Endothelial cell of umbilical vein (primary cell): ENCODE measurements around the gene SRP14. TPM values are rescaled to one million over a fixed set of nuclear protein-coding genes. Genes with fewer than 3 reads are reported as not detected.

Source experiments
- BruUV-seq: library from RNA; stranded (reverse); fragments of 400-500 nt; replicated peaks from 2 replicates; lab custom pipeline; 2021; lab: Mats Ljungman, UMichigan
- CTCF ChIA-PET: fragments of 300-600, 350-600 bp; sonication (Branson Sonifier 250); formaldehyde crosslinking; loops from one replicate; lab custom pipeline; 2021; ENCODE audit warnings: antibody characterized with exemption, inconsistent platforms; lab: Charles Lee
- POLR2A ChIA-PET: fragments of 300-600, 350-600 bp; sonication (Branson Sonifier 250); formaldehyde crosslinking; loops from one replicate; lab custom pipeline; 2021; ENCODE audit warnings: antibody characterized with exemption, inconsistent platforms; lab: Charles Lee
- DNase-seq: peaks from one replicate; pipeline ENCODE4 v3.0.0-alpha.2; 2011; ENCODE audit warnings: low read depth, low spot score
- FAIRE-seq: peaks from 2 replicates; lab custom pipeline; 2011; peaks lifted over from hg19 to GRCh38; lab: Jason Lieb, UNC
- H2AFZ ChIP-seq: 2 replicates; pipeline ENCODE4 v1.6.0; 2012; ENCODE audit warnings: low read depth, low read length, control low read depth, inconsistent platforms
- H3K27ac ChIP-seq: 2 replicates; pipeline ENCODE4 v1.5.1; 2011; ENCODE audit warnings: low read depth, mild to moderate bottlenecking, control low read depth, low read length, moderate library complexity; ENCODE audit not compliant: insufficient read depth
- H3K27me3 ChIP-seq, 2 experiments: 2 replicates each; pipeline versions ENCODE4 v1.6.0 to v1.6.1; 2011; ENCODE audit warnings: low read length in 2 of 2, mixed read lengths in 1 of 2; ENCODE audit not compliant: control insufficient read depth in 2 of 2, insufficient read depth in 2 of 2
- H3K36me3 ChIP-seq, 2 experiments: 2 replicates in 1 of 2; 3 replicates in 1 of 2; pipeline ENCODE4 v1.5.1; 2011; ENCODE audit warnings: low read length in 2 of 2, mild to moderate bottlenecking in 1 of 2, moderate library complexity in 1 of 2; ENCODE audit not compliant: control insufficient read depth in 2 of 2, insufficient read depth in 2 of 2; ENCODE audit errors: extremely low read depth in 1 of 2
- H3K4me1 ChIP-seq: 3 replicates; pipeline ENCODE4 v1.5.1; 2011; ENCODE audit warnings: mild to moderate bottlenecking, low read length; ENCODE audit not compliant: control insufficient read depth, insufficient read depth; ENCODE audit errors: extremely low read depth
- H3K4me2 ChIP-seq: 2 replicates; pipeline ENCODE4 v1.6.1; 2011; ENCODE audit warnings: low read length, control low read depth, mixed read lengths; ENCODE audit not compliant: insufficient read depth
- H3K4me3 ChIP-seq, 3 experiments: fragments of 200-600 bp in 1 of 3; sonication (generic), shearing (Covaris generic) in 1 of 3; replicated peaks in 1 of 3; 2 replicates each; pipeline ENCODE4 v1.5.1; 2011 to 2016; ENCODE audit warnings: control low read depth in 3 of 3, low read length in 3 of 3, mild to moderate bottlenecking in 2 of 3, inconsistent platforms in 1 of 3, low read depth in 1 of 3, moderate library complexity in 1 of 3; ENCODE audit not compliant: insufficient read depth in 1 of 3
- H3K79me2 ChIP-seq: 2 replicates; pipeline ENCODE4 v1.6.0; 2012; ENCODE audit warnings: low read length, inconsistent platforms; ENCODE audit not compliant: control insufficient read depth, insufficient read depth
- H3K9ac ChIP-seq: replicated peaks from 2 replicates; pipeline ENCODE3; 2011; ENCODE audit warnings: low read length, control low read depth; ENCODE audit not compliant: insufficient read depth; ENCODE audit errors: extremely low read depth
- H3K9me1 ChIP-seq: replicated peaks from 3 replicates; pipeline ENCODE4 v1.6.0; 2011; ENCODE audit warnings: mild to moderate bottlenecking, low read length; ENCODE audit not compliant: control insufficient read depth, insufficient read depth; ENCODE audit errors: extremely low read depth
- H3K9me3 ChIP-seq: replicated peaks from 2 replicates; pipeline ENCODE4 v1.5.1; 2012; ENCODE audit warnings: low read length, inconsistent platforms; ENCODE audit not compliant: control insufficient read depth, insufficient read depth
- H4K20me1 ChIP-seq: replicated peaks from 2 replicates; pipeline ENCODE3; 2011; ENCODE audit warnings: mild to moderate bottlenecking, low read length; ENCODE audit not compliant: control insufficient read depth, insufficient read depth; ENCODE audit errors: extremely low read depth
- CTCF ChIP-seq, 2 donors: IDR thresholded peaks; 1 replicate in 1 of 2; 2 replicates in 1 of 2; pipeline ENCODE4 v1.5.1; 2011; ENCODE audit warnings: low read length in 2 of 2, mild to moderate bottlenecking in 2 of 2, moderate library complexity in 2 of 2, control low read depth in 1 of 2, inconsistent platforms in 1 of 2, low read depth in 1 of 2; ENCODE audit not compliant: insufficient read depth in 1 of 2; ENCODE audit errors: extremely low read depth in 1 of 2
- EZH2 ChIP-seq: IDR thresholded peaks from 2 replicates; pipeline ENCODE4 v1.6.1; 2012; ENCODE audit warnings: borderline replicate concordance, low read depth, mild to moderate bottlenecking, moderate library complexity, low read length, inconsistent platforms; ENCODE audit not compliant: severe bottlenecking
- FOS ChIP-seq: IDR thresholded peaks from 2 replicates; pipeline ENCODE4 v1.6.1; 2011; ENCODE audit warnings: mild to moderate bottlenecking, low read length, moderate library complexity, borderline replicate concordance; ENCODE audit not compliant: insufficient read depth
- GATA2 ChIP-seq: IDR thresholded peaks from 2 replicates; pipeline ENCODE4 v1.7.0; 2011; ENCODE audit warnings: low read depth, mild to moderate bottlenecking, moderate library complexity, mixed read lengths, low read length; ENCODE audit not compliant: insufficient read length, insufficient read depth
- JUN ChIP-seq: IDR thresholded peaks from 2 replicates; pipeline ENCODE4 v1.6.1; 2011; ENCODE audit warnings: borderline replicate concordance, low read depth; ENCODE audit not compliant: insufficient read length, insufficient read depth
- MYC ChIP-seq: IDR thresholded peaks from one replicate; pipeline ENCODE4 v1.6.1; 2011; ENCODE audit warnings: mild to moderate bottlenecking, low read depth, low read length
- POLR2A ChIP-seq: IDR thresholded peaks from 2 replicates; pipeline ENCODE4 v1.6.1; 2012; ENCODE audit warnings: low read depth, mild to moderate bottlenecking, control low read depth, low read length
- POLR2AphosphoS5 ChIP-seq: IDR thresholded peaks from 2 replicates; pipeline ENCODE4 v1.6.1; 2012; ENCODE audit warnings: low read depth, mild to moderate bottlenecking, control low read depth, low read length, moderate library complexity; ENCODE audit not compliant: insufficient read depth
- dilution Hi-C: fragments of 300-500 bp; cut with MboI; formaldehyde crosslinking; loops from one replicate; pipeline ENCODE4 v1.15.0; 2019; ENCODE audit warnings: low sequenced_read_pairs; ENCODE audit not compliant: extremely low pct_ligation_motif_present
- intact Hi-C: fragments of 100-400 bp; cut with micrococcal nuclease; formaldehyde crosslinking; loops from one replicate; pipeline ENCODE4 v1.10.0; 2022
- polyA plus RNA-seq, 4 experiments: library from polyadenylated mRNA; depleted of rRNA in 3 of 4; stranded (reverse) in 3 of 4; unstranded in 1 of 4; fragments of >200 nt; gene quantifications; 2 replicates each; pipeline versions ENCODE4 v1.2.1 to v1.2.3, GENCODE V29; 2011 to 2012; ENCODE audit warnings: missing spikeins in 1 of 4
- total RNA-seq: library from RNA; stranded (reverse); gene quantifications from 2 replicates; pipeline ENCODE4 v1.2.3, GENCODE V29; 2021
- TF ChIP-seq, protein P1 (sequence below): IDR thresholded peaks from 2 replicates; pipeline ENCODE4 v1.6.1; 2011; ENCODE audit not compliant: insufficient read depth, insufficient read length

The SRP14 gene
- total and polyA plus RNA-seq, 2 donors (not counting 3 experiments of a cell fraction or from before 2014, with no cell fraction given): 220 to 330 TPM

DNA sequence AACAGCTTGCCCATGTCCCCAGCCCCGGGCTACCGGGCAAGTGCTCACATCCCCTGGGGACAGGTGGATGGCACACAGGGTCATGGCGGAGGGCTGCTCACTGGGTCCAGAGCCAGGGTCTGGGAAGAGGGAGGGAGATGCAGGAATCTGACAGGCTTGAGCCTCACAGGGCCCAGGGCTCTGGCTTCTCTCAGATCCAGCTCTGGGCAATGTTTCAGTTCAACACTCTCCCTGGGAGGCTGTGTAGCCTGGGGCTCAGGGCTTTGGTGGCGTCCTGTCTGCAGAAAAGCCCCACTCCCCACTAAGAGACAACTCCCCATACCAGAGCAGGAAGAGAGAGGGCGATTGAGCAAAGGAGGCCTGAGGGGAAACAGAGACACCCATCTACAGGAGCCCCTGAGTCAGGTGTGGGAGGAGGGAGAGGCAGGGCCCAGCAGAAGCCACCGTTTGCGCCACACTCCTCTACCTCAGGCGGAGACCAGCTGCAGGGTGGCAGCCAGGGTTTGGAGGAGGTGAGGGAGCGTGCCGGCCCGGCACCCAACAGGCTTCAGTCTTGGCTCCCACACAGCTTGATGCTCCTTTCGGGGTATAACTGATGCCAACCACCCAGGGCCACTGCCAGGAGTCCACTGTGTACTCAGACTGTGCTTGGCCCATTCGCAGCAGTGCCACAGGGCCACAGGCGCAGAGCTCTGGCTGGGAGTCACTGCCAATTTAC, 16.8 kb upstream of the SRP14 start:
- no peak for TF ChIP-seq POLR2A
- TF ChIP-seq, protein P1, sequence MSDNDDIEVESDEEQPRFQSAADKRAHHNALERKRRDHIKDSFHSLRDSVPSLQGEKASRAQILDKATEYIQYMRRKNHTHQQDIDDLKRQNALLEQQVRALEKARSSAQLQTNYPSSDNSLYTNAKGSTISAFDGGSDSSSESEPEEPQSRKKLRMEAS: no peak
- TF ChIP-seq MYC: no peak
- no peak for TF ChIP-seq FOS
- no peak for TF ChIP-seq CTCF (IDR thresholded peaks at IDR 0.05; ENCODE audit: extremely low read depth in 1 of 2, insufficient read depth in 1 of 2, low read depth in 1 of 2, low read length in 2 of 2)
- TF ChIP-seq JUN: no peak
- no peak for TF ChIP-seq POLR2AphosphoS5
- no peak for TF ChIP-seq GATA2
- no peak for TF ChIP-seq EZH2
- FAIRE-seq: no peak
- CTCF ChIA-PET: interaction anchor here (1.4 to 1.8 kb wide), 2 partner anchors 49 to 219 kb away, joined by 3 to 7 read pairs; no protein-coding TSS in a partner anchor

More for the DNA sequence above, 16.8 kb upstream of the SRP14 start:
- Histone ChIP-seq H3K79me2 (no peaks in the 10 kb centered on the region), H3K4me1 (no peaks in the 10 kb centered on the region), H3K9ac (no peak overlapping the region), H3K27me3 (peaks cover 0 to 3% of the 10 kb centered on the region in 2 experiments), H3K4me3 (no peak overlapping the region), H3K27ac (no peak overlapping the region), H2AFZ (no peak overlapping the region), H3K36me3 (no peaks in the 10 kb centered on the region), H3K9me1 (no peaks in the 10 kb centered on the region), H4K20me1 (no peaks in the 10 kb centered on the region), H3K9me3 (no peaks in the 10 kb centered on the region), H3K4me2 (no peak overlapping the region)
- no peak for DNase-seq
- dilution Hi-C loops: no loop called here
- POLR2A ChIA-PET: no interaction called here
- intact Hi-C loops: no loop called here
- no TSS peak for BruUV-seq
